Glutamatergic neuron (in vitro differentiated cells): Measurements from ENCODE around the gene AGA. TPM values are rescaled to one million over a fixed set of nuclear protein-coding genes. Genes with fewer than 3 reads are reported as not detected.

Source experiments
- DNase-seq: peaks from one replicate; pipeline ENCODE4 v3.0.0; 2022
- H3K27ac Mint-ChIP-seq: one replicate; pipeline ENCODE4 v1.8.0; 2020; ENCODE audit warnings: mild to moderate bottlenecking, mixed read lengths, inconsistent platforms; ENCODE audit not compliant: unreplicated experiment
- H3K27me3 Mint-ChIP-seq: one replicate; pipeline ENCODE4 v1.8.0; 2020; ENCODE audit warnings: mild to moderate bottlenecking, moderate library complexity, mixed read lengths, inconsistent platforms; ENCODE audit not compliant: unreplicated experiment
- H3K36me3 Mint-ChIP-seq: one replicate; pipeline ENCODE4 v1.8.0; 2020; ENCODE audit warnings: mild to moderate bottlenecking, mixed read lengths, inconsistent platforms; ENCODE audit not compliant: unreplicated experiment
- H3K4me1 Mint-ChIP-seq: one replicate; pipeline ENCODE4 v1.8.0; 2020; ENCODE audit warnings: mild to moderate bottlenecking, low read depth, mixed read lengths, inconsistent platforms; ENCODE audit not compliant: unreplicated experiment
- H3K4me3 Mint-ChIP-seq: one replicate; pipeline ENCODE4 v1.8.0; 2020; ENCODE audit warnings: mild to moderate bottlenecking, mixed read lengths, inconsistent platforms; ENCODE audit not compliant: unreplicated experiment
- H3K9me3 Mint-ChIP-seq: one replicate; pipeline ENCODE4 v1.8.0; 2020; ENCODE audit warnings: mild to moderate bottlenecking, moderate library complexity, mixed read lengths, inconsistent platforms; ENCODE audit not compliant: unreplicated experiment
- CTCF ChIP-seq: fragments of 200-600 bp; sonication (generic); IDR thresholded peaks from one replicate; pipeline ENCODE4 v1.5.0; 2021; ENCODE audit not compliant: partially characterized antibody, unreplicated experiment
- total RNA-seq: library from RNA; stranded (reverse); fragmentation: NEBNext Ultra II Directional; extraction: Animal tissue kit (Norgen Biotek cat#: 25700); gene quantifications from one replicate; pipeline ENCODE4 v1.2.1, GENCODE V29; 2021; ENCODE audit not compliant: unreplicated experiment

AGA gene
- total RNA-seq, 1 donor from 2014 or later = 7.4 TPM

GRCh38 chr4:177461606-177462005, 19.4 kb upstream of the AGA start:
- H3K27ac Mint-ChIP-seq = no peak overlapping the region
- H3K9me3 Mint-ChIP-seq = no peaks in the 10 kb centered on the region
- TF ChIP-seq CTCF = no peak
- DNase-seq = no peak
- H3K27me3 Mint-ChIP-seq = no peaks in the 10 kb centered on the region
- H3K4me3 Mint-ChIP-seq = no peak overlapping the region
- H3K36me3 Mint-ChIP-seq = no peaks in the 10 kb centered on the region
- H3K4me1 Mint-ChIP-seq = no peaks in the 10 kb centered on the region

DNA sequence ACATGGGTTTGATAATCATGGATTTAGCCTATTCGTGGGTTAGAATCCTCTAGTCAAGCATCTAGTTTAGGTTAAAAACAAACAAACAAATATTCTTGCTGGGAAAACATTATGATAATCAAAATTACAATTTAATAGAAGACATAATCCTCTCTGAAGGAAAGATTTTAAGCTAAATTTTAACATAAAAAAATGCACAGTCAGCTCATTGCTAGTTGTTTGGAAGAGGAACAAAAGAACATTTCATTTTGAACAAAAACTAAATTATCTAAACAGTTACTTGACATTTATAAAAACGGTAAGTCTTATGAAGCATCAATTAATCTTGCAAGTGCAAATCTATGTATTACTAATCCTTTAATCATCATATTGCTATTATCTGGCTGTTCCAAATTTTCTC, 18.2 kb upstream of the AGA start:
- TF ChIP-seq CTCF = no peak
- H3K4me1 Mint-ChIP-seq = peaks cover 3% of the 10 kb centered on the region
- no peak overlapping the region for H3K4me3 Mint-ChIP-seq
- H3K27me3 Mint-ChIP-seq = no peaks in the 10 kb centered on the region
- no peaks in the 10 kb centered on the region for H3K36me3 Mint-ChIP-seq
- H3K27ac Mint-ChIP-seq = no peak overlapping the region
- H3K9me3 Mint-ChIP-seq = no peaks in the 10 kb centered on the region
- DNase-seq = no peak

GRCh38 chr4:177455561-177455970, 13.3 kb upstream of the AGA start:
- DNase-seq = no peak
- no peaks in the 10 kb centered on the region for H3K27me3 Mint-ChIP-seq
- H3K4me3 Mint-ChIP-seq = no peak overlapping the region
- H3K36me3 Mint-ChIP-seq = no peaks in the 10 kb centered on the region
- H3K27ac Mint-ChIP-seq = no peak overlapping the region
- H3K4me1 Mint-ChIP-seq = peaks cover 4% of the 10 kb centered on the region
- no peak for TF ChIP-seq CTCF
- H3K9me3 Mint-ChIP-seq = no peaks in the 10 kb centered on the region

GRCh38 chr4:177453116-177453515, 10.9 kb upstream of the AGA start:
- DNase-seq = no peak
- H3K9me3 Mint-ChIP-seq = no peaks in the 10 kb centered on the region
- H3K4me1 Mint-ChIP-seq = peaks cover 11% of the 10 kb centered on the region
- no peak overlapping the region for H3K27ac Mint-ChIP-seq
- H3K4me3 Mint-ChIP-seq = no peak overlapping the region
- no peaks in the 10 kb centered on the region for H3K36me3 Mint-ChIP-seq
- TF ChIP-seq CTCF = no peak
- H3K27me3 Mint-ChIP-seq = peaks cover 2% of the 10 kb centered on the region

DNA sequence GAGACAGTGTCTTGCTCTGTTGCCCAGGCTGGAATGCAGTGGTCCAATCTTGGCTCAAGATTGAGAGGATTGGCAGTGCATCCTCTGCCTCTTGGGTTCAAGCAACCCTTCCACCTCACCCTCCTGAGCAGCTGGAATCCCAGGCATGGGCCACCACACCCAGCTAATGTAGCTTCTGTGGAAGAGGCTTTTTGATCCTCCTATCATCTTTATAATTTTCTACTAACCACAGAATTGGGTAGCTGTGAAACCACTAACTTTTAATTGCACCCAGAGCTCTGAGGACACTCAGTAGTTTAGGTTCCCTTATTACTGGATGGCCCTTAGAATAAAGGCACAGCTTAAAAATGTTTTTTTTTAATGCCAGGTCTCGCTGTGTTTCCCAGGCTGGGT, 8.9 kb upstream of the AGA start:
- DNase-seq = no peak
- no peak overlapping the region for H3K27ac Mint-ChIP-seq
- H3K9me3 Mint-ChIP-seq = no peaks in the 10 kb centered on the region
- TF ChIP-seq CTCF = no peak
- peaks cover 13% of the 10 kb centered on the region for H3K4me1 Mint-ChIP-seq
- H3K36me3 Mint-ChIP-seq = no peaks in the 10 kb centered on the region
- H3K4me3 Mint-ChIP-seq = no peak overlapping the region
- peaks cover 2% of the 10 kb centered on the region for H3K27me3 Mint-ChIP-seq
